GM18508 (cell line): ENCODE measurements around the gene CCDC107.

ENCODE experiments used
- ATAC-seq: cut with Tn5 transposase; IDR thresholded peaks from one replicate; pipeline ENCODE4 v1.9.1; 2021; ENCODE audit warnings: moderate number of reproducible peaks; ENCODE audit not compliant: insufficient read depth, unreplicated experiment

Gene CCDC107

GRCh38 chr9:35697486-35697885, 39.4 kb downstream of the CCDC107 start:
- no peak for ATAC-seq

- ATAC-seq = no peak
Measured at GRCh38 chr9:35698231-35698630, 40.1 kb downstream of the CCDC107 start.

GRCh38 chr9:35700031-35700430, 41.9 kb downstream of the CCDC107 start:
- no peak for ATAC-seq

GRCh38 chr9:35700942-35701341, 42.9 kb downstream of the CCDC107 start:
- no peak for ATAC-seq

GRCh38 chr9:35702696-35703095, 44.6 kb downstream of the CCDC107 start:
- ATAC-seq = no peak

GRCh38 chr9:35703906-35704672, 46.0 kb downstream of the CCDC107 start:
- no peak for ATAC-seq

- ATAC-seq = no peak
Measured at GRCh38 chr9:35705372-35705771, 47.3 kb downstream of the CCDC107 start.

GRCh38 chr9:35705836-35706430, 47.8 kb downstream of the CCDC107 start:
- ATAC-seq = no peak

- ATAC-seq = no peak
Measured at GRCh38 chr9:35706951-35707350, 48.9 kb downstream of the CCDC107 start.

GRCh38 chr9:35708146-35708545, 50.1 kb downstream of the CCDC107 start:
- no peak for ATAC-seq

GRCh38 chr9:35710818-35711500, 52.9 kb downstream of the CCDC107 start:
- ATAC-seq = no peak
